NT2/D1 (cell line): ENCODE measurements around the gene COX8A.

Experiments used
- DNase-seq: peaks from one replicate; pipeline ENCODE4 v3.0.0-alpha.2; 2011; ENCODE audit warnings: low read depth, low spot score
- H3K27me3 ChIP-seq: 2 replicates; pipeline ENCODE4 v1.6.0; 2011; ENCODE audit warnings: mild to moderate bottlenecking; ENCODE audit not compliant: insufficient read length, insufficient read depth
- H3K36me3 ChIP-seq: 2 replicates; pipeline ENCODE4 v1.6.1; 2011; ENCODE audit warnings: mild to moderate bottlenecking, low read length, mixed read lengths; ENCODE audit not compliant: insufficient read depth, insufficient read length
- H3K4me1 ChIP-seq: 2 replicates; pipeline ENCODE4 v1.5.1; 2011; ENCODE audit not compliant: insufficient read depth, insufficient read length
- H3K4me3 ChIP-seq: 2 replicates; pipeline ENCODE4 v1.5.1; 2011; ENCODE audit warnings: low read depth; ENCODE audit not compliant: insufficient read length
- H3K9ac ChIP-seq: 2 replicates; pipeline ENCODE4 v1.6.0; 2011; ENCODE audit warnings: low read depth; ENCODE audit not compliant: insufficient read length
- H3K9me3 ChIP-seq: 2 replicates; pipeline ENCODE4 v1.5.1; 2011; ENCODE audit warnings: mild to moderate bottlenecking, low read length; ENCODE audit not compliant: insufficient read depth
- SUZ12 ChIP-seq: IDR thresholded peaks from 2 replicates; pipeline ENCODE4 v1.6.1; 2011; ENCODE audit not compliant: insufficient read length, insufficient read depth; ENCODE audit errors: extremely low read depth
- YY1 ChIP-seq: IDR thresholded peaks from 2 replicates; pipeline ENCODE4 v1.6.1; 2011; ENCODE audit not compliant: insufficient read length, insufficient read depth
- ZNF274 ChIP-seq: IDR thresholded peaks from 2 replicates; pipeline ENCODE4 v1.6.1; 2011; ENCODE audit warnings: mild to moderate bottlenecking, low read depth, low read length

The COX8A gene

DNA sequence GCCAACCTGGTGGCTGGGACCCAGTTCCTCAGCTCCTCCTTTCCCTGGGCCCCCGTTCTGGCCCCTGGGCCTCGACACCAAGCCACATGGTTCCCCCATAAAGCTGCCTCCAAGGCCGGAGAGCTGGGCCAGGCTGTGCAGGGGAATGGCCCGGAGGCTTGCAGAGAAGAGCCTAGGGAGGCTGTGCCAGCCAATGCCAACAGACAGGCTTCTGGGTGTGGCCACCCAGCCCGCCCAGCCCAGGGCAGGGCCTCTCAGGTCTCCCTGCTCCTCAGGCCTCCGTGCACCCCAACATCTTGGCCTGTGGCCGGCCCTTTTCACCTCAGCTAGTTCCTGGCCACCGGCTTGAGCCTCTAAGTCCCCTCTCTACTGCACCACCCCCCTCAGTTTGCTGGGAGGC lies 43.9 kb downstream of the COX8A start:
- H3K4me3 ChIP-seq: no peak overlapping the region
- H3K27me3 ChIP-seq: peaks cover 28% of the 10 kb centered on the region
- no peaks in the 10 kb centered on the region for H3K36me3 ChIP-seq
- H3K9ac ChIP-seq: no peak overlapping the region
- no peak for DNase-seq
- peaks cover 42% of the 10 kb centered on the region for H3K4me1 ChIP-seq
- TF ChIP-seq YY1: no peak
- no peak for TF ChIP-seq SUZ12
- TF ChIP-seq ZNF274: no peak
- H3K9me3 ChIP-seq: no peaks in the 10 kb centered on the region

DNA sequence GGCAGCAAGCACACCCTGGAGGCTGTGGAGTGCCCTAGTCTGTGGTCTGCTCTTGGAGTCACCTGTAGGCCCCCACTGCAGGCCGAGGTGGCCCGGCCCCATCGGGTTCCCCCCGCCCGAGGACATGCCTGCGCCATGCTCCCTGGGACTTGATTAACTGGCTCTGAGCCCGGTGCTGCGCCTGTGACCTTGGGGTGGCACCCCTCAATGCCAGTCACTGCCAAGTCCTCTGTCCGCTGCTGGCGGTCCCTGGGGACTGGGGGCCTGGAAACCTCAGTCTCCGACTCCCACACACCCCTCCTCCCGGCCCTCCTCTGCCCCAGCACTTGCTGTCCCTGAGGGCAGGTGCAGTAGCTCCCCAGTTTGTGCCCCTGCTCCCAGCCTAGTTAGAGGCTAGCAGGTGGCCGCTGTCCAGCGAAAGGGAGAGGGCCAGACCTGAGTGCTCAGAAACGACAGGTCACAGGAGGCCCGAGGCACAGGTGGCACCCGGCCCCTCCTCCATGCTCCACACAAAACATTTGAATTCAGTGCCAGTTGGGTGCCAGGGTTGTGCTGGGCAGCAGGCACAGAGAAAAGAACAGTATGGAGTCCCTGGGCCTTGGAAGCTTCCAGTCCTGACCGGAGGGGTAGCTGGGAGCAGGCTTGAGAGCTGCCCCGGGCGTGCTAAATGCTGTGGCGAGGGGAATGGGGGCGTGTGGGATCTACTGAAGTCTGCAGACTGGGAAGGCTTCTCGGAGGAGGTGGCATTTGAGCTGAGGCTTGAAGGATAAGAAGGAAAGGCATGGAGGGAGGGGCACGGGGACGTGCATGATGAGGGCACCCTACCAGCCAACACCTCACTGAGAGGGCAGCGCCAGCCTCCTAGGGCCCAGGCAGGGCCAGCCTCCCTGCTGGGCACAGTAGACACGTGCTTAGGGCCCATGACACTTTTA lies 45.0 kb downstream of the COX8A start:
- no peak overlapping the region for H3K4me3 ChIP-seq
- H3K36me3 ChIP-seq: no peaks in the 10 kb centered on the region
- no peak for DNase-seq
- H3K4me1 ChIP-seq: peaks cover 43% of the 10 kb centered on the region
- peaks cover 19% of the 10 kb centered on the region for H3K27me3 ChIP-seq
- no peak for TF ChIP-seq ZNF274
- no peak for TF ChIP-seq YY1
- TF ChIP-seq SUZ12: no peak
- no peaks in the 10 kb centered on the region for H3K9me3 ChIP-seq
- peak overlapping the region; percentile 50 for H3K9ac ChIP-seq

DNA sequence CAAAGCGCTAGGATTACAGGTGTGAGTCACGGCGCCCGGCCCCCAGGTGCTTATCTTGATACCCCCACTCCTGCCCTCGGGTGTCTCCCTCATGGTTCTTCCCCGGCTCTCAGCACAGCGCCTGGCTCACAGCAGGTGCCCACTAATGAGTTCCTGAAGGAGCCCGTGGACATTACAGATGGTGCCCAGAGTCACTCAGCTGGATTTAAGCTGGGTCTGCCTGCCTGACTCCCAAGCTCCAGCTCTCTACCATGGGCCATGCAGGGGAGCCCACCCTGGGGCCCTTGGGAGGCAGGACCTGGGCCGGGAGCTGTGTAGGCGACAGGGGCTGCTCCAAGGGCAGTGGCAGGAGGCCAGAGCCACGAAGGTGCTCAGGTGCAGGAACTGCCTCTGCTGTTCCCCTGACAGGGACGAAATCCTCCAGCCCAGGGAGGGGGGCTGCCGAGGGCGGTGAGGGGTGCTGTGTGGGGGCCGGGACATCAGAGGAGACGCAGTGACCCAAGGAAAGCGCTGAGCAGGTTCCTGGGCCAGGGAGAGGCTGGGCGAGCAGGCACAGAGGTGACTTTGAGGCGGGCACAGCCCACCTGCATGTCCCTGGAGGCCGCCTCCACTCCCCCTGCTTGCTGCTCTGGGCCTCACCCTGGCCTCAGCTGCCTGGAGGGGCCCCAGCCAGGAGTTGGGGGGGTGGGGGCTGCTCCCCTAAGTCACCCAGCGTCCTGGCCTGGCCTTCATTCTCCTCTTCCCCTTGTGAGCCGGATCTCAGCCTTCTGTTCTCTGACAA lies 46.7 kb downstream of the COX8A start:
- peaks cover 16% of the 10 kb centered on the region for H3K27me3 ChIP-seq
- no peaks in the 10 kb centered on the region for H3K36me3 ChIP-seq
- H3K9me3 ChIP-seq: no peaks in the 10 kb centered on the region
- no peak overlapping the region for H3K4me3 ChIP-seq
- peaks cover 39% of the 10 kb centered on the region for H3K4me1 ChIP-seq
- H3K9ac ChIP-seq: peak overlapping the region; percentile 67
- TF ChIP-seq SUZ12: no peak
- TF ChIP-seq ZNF274: no peak
- no peak for DNase-seq

DNA sequence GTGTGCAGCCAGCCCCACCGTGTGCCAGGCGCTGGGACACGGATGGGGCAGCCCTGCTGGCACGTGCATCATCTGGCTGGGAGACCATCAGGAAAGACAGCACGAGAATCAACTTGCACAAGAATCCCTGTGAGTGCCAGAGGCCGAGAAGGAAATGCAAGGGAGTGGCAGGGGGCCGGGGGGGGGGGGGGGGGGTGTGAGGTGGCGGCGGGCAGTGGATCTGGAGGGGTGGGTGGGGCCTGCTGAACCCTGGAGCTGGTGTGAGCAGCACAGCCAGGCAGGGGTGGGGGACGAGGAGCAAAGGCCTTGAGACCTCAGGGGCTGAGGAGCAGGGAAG lies 47.3 kb downstream of the COX8A start:
- Histone ChIP-seq H3K4me3 (no peak overlapping the region), H3K27me3 (peaks cover 15% of the 10 kb centered on the region), H3K4me1 (peaks cover 40% of the 10 kb centered on the region), H3K9me3 (no peaks in the 10 kb centered on the region), H3K9ac (peak overlapping the region; percentile 78), H3K36me3 (no peaks in the 10 kb centered on the region)
- TF ChIP-seq SUZ12: no peak
- no peak for TF ChIP-seq ZNF274
- no peak for TF ChIP-seq YY1
- DNase-seq: peak; percentile 55

DNA sequence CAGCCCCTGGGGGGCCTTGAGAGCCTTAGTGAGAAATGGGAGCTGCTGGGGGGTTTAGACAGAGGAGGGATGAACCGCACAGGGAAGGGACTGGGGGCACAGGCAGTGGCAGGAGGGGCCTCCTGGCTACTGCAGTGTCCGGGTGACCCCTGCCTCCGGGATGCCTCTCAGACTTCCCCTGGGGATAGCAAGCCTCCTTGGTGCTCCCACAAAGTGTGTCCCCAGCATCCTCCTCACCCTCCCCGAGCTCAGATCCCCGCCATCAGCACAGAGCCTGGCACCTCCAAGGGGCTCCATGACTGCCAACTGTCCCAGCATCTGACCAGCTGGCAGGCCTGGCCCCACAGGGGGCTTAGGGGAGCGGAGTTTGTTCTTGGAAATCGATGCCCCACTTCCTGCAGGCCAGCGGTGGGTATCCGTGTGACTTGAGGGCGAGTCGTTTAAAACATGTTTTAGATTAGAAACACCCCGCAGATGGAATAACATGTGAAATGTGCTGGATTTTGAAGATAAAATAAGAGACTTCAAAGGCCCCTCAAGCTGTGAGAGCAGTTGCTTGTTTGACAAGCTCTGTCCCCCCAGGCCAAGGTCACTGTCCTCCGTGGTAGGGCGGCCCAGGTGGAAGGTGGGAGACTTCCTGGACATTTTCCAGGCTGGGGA lies 47.8 kb downstream of the COX8A start:
- Histone ChIP-seq H3K9ac (peak overlapping the region; percentile 78), H3K4me3 (no peak overlapping the region), H3K9me3 (no peaks in the 10 kb centered on the region), H3K4me1 (peaks cover 43% of the 10 kb centered on the region), H3K27me3 (peaks cover 13% of the 10 kb centered on the region), H3K36me3 (no peaks in the 10 kb centered on the region)
- DNase-seq: no peak
- TF ChIP-seq SUZ12 (no peak), ZNF274 (no peak), YY1 (no peak)

DNA sequence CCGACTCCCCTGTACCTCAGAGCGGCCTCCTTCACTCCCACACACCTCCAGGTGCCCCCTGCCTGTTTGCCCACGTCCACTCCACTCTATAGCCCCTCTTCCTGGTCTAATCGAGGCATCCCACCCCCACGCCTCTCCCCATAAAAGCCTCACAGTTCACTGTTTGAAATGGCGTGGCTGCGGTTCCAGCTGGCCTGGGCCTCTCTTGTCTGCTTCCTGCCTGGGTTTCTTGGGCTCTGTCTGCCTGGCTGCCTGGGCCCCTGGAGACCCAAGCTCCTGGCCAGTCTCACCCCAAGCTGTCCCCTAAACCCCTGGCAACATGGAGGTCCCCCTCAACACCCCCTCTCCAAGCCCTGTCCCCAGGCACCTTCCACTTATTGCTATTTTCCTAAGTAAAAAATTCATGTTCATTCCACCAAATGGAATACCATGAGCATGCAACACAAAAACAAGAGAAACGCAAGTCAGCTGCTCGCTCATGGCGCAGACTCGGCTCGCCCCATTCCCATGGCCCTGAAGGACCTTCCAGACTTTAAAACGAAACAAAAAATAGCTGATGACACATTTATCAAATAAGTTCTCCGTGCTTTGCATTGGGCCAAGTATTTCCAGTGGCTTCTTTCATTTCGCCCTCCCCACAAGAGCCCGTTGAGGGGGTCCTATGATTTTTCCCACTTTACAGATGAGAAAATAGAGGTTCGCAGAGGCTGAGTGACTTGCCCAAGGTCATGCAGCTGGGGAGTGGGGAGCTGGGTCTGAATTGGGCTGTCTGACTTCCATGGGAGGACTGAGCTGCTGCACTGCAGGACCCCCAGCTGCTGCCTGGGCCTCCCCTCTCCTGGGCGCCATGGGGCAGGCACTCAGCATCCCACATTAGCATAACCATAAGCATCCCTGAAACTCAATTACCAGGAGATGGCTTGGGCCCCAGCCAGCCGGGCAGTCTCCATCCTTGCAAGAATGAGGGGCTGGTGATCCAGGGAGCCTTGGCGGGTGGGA lies 49.6 kb downstream of the COX8A start:
- DNase-seq: peak; percentile 68
- Histone ChIP-seq H3K4me3 (no peak overlapping the region), H3K4me1 (peaks cover 50% of the 10 kb centered on the region), H3K9me3 (no peaks in the 10 kb centered on the region), H3K27me3 (peaks cover 11% of the 10 kb centered on the region), H3K36me3 (no peaks in the 10 kb centered on the region), H3K9ac (no peak overlapping the region)
- TF ChIP-seq ZNF274 (no peak), YY1 (no peak), SUZ12 (no peak)
